ENCODE data around the gene MYLK2.

DNA sequence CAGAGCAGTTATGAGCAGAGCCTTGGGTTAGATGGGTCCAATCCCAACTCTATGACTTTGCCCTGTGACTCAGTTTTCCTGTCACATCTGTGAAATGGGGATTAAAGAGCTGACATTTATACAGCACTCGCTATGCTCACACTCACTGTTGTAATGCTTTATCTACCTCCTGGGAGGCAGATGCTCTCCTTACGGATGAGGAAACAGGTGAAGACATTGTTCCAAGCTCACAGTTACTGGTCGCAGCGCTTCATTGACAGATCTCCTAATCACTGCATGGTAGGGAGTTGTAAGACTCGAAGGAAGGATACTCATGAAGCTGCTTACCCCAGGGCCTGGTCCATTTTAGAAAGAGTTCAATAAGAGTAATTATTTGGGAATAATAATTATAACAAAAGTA, 2.9 kb upstream of the MYLK2 start:
- TF ChIP-seq CTCF (IDR thresholded peaks at IDR 0.05): no peak
- no peak for TF ChIP-seq POLR2A (IDR thresholded peaks at IDR 0.05)

Data from sigmoid colon (tissue), 3 donors.